Right ventricle myocardium inferior (tissue), 1 donor: ENCODE measurements around the gene ZNHIT3. TPM values are rescaled to one million over a fixed set of nuclear protein-coding genes. Genes with fewer than 3 reads are reported as not detected.
"Not testable (repeated sequence)": the region's sequence is repeated elsewhere in the genome, so short reads cannot be mapped to it uniquely, and the experiment has no call there.

Experiments used
- ATAC-seq: fragments of 200-7000 bp; cut with Tn5 transposase; one replicate; pipeline ENCODE4 v1.9.1; 2020; ENCODE audit warnings: mild to moderate bottlenecking, moderate library complexity
- DNase-seq: peaks from one replicate; pipeline ENCODE4 v3.0.0; 2021; ENCODE audit errors: missing footprints
- intact Hi-C: fragments of 100-400 bp; cut with DNase I; formaldehyde crosslinking; loops from one replicate; pipeline ENCODE4 v1.11.0; 2022
- total RNA-seq: library from RNA; stranded (reverse); fragmentation: NEBNext Ultra II Directional; extraction: Animal tissue kit (Norgen Biotek cat#: 25700); gene quantifications from one replicate; pipeline ENCODE4 v1.2.1, GENCODE V29; 2021
- donor health status: DM: no; HTN: yes; CAD: no; lungs with severe emphysema.

ZNHIT3 gene
- total RNA-seq, 1 donor from 2014 or later, result 21.3 TPM

- ATAC-seq, result no peak
- DNase-seq, result no peak
- intact Hi-C loops, result no loop called here
These were observed 20.4 kb downstream of the ZNHIT3 start for GRCh38 chr17:36506831-36507230.

GRCh38 chr17:36507266-36507665 lies 20.8 kb downstream of the ZNHIT3 start:
- intact Hi-C loops, result no loop called here
- DNase-seq (no peak), ATAC-seq (no peak)

GRCh38 chr17:36508439-36508838 lies 22.0 kb downstream of the ZNHIT3 start:
- intact Hi-C loops, ATAC-seq, DNase-seq: not testable (repeated sequence)

GRCh38 chr17:36509272-36509985 lies 22.9 kb downstream of the ZNHIT3 start:
- no peak for DNase-seq
- ATAC-seq, result no peak
- intact Hi-C loops, result no loop called here

- DNase-seq (no peak), ATAC-seq (no peak)
- intact Hi-C loops, result no loop called here
These were observed 24.2 kb downstream of the ZNHIT3 start for GRCh38 chr17:36510636-36511035.

GRCh38 chr17:36511216-36511615 lies 24.7 kb downstream of the ZNHIT3 start:
- ATAC-seq, result no peak
- intact Hi-C loops, result no loop called here

GRCh38 chr17:36512641-36513040 lies 26.2 kb downstream of the ZNHIT3 start:
- no peak for DNase-seq

More at GRCh38 chr17:36511216-36511615, 24.7 kb downstream of the ZNHIT3 start:
- DNase-seq, result no peak

GRCh38 chr17:36514856-36515255 lies 28.4 kb downstream of the ZNHIT3 start:
- DNase-seq, result no peak
- intact Hi-C loops, result no loop called here
- ATAC-seq, result no peak

More at GRCh38 chr17:36512641-36513040, 26.2 kb downstream of the ZNHIT3 start:
- ATAC-seq, result no peak
- intact Hi-C loops, result no loop called here

GRCh38 chr17:36515837-36516236 lies 29.4 kb downstream of the ZNHIT3 start:
- ATAC-seq (no peak), DNase-seq (no peak)
- intact Hi-C loops, result no loop called here

GRCh38 chr17:36523113-36523512 lies 36.6 kb downstream of the ZNHIT3 start:
- no peak for DNase-seq
- intact Hi-C loops, result no loop called here

GRCh38 chr17:36524428-36524876 lies 38.0 kb downstream of the ZNHIT3 start:
- intact Hi-C loops, result no loop called here
- DNase-seq, result no peak
- ATAC-seq, result no peak

More at GRCh38 chr17:36523113-36523512, 36.6 kb downstream of the ZNHIT3 start:
- ATAC-seq, result no peak

GRCh38 chr17:36525113-36525512 lies 38.6 kb downstream of the ZNHIT3 start:
- intact Hi-C loops, result no loop called here
- no peak for DNase-seq
- ATAC-seq, result no peak

- ATAC-seq (no peak), DNase-seq (no peak)
- intact Hi-C loops, result no loop called here
These were observed 39.4 kb downstream of the ZNHIT3 start for GRCh38 chr17:36525888-36526287.

GRCh38 chr17:36527621-36528250 lies 41.3 kb downstream of the ZNHIT3 start:
- DNase-seq (no peak), ATAC-seq (no peak)
- intact Hi-C loops, result no loop called here

GRCh38 chr17:36529121-36529520 lies 42.6 kb downstream of the ZNHIT3 start:
- intact Hi-C loops, result no loop called here
- DNase-seq (no peak), ATAC-seq (no peak)

- intact Hi-C loops, result loop anchor here (5.0 kb wide), 1 partner anchor 45 kb away; the partner anchor contains the start of gene ZNHIT3
- ATAC-seq, result no peak
- DNase-seq, result no peak
These were observed 46.0 kb downstream of the ZNHIT3 start for GRCh38 chr17:36532435-36532975.

GRCh38 chr17:36533935-36534839 lies 47.7 kb downstream of the ZNHIT3 start:
- DNase-seq (peak; percentile 82), ATAC-seq (peak; percentile 49)
- intact Hi-C loops, result loop anchor here (5.0 kb wide), 1 partner anchor 47 kb away; the partner anchor contains the start of gene ZNHIT3

- intact Hi-C loops, result loop anchor here (5.0 kb wide), 1 partner anchor 48 kb away; the partner anchor contains the start of gene ZNHIT3
- DNase-seq (peak; percentile 93), ATAC-seq (peak; percentile 94)
These were observed 48.6 kb downstream of the ZNHIT3 start, which contains the start of the genes MYO19 and PIGW for GRCh38 chr17:36534840-36535668. Gene MYO19 (minus strand): TSS chr17:36534868. CDS start chr17:36532538, 2,330 bp downstream. Gene PIGW (plus strand): TSS chr17:36534987. CDS start chr17:36537102, 2,115 bp downstream.
